ENCODE measurements around the gene CTXN1.

Gene CTXN1

DNA sequence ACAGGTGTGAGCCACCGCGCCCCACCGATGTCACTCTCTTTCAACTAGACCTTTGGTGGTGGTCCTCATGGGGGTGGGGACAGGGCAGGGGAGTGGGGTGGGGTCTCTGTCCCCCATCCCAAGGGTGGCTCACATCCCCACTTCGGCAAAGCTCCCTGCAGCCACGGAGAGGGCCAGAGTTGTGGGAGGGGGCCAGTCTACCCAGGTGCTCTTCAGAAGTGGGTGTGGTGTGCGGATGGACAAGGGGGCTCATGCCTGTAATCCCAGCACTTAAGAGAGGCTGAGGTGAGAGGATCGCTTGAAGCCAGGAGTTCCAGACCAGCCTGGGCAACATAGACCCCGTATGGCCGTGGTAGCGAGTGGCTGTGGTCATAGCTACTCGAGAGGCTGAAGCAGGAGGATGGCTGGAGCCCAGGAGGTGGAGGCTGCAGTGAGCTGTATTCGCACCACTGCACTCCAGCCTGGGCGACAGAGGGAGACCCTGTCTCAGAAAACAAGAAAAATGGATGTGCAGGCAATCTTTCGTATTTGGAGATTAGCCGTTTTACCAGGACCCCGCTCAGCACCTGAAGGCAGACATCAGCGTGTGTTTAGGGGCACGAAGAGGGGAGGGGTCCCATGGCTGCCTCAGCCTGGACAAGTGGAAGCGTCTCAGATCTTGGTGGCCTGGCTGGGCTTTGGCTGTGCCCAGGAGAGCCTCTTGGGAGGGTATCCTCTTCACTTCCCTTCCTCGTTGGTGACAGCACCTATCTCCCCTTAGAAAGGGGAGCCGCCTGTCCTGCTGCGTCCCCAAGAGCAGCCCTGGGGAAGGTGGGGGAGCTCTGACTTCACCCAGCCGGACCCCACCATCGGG, 10.5 kb downstream of the CTXN1 start:
- H3F3A ChIP-seq (ENCODE audit: low read depth): no peaks in the 10 kb centered on the region
- H2AFZ ChIP-seq (ENCODE audit: low read length): no peak overlapping the region
- no peak overlapping the region for H3K4me3 ChIP-seq (ENCODE audit: low read length, poor library complexity, severe bottlenecking)
- no peak overlapping the region for H3K9ac ChIP-seq (ENCODE audit: low read depth, low read length, poor library complexity, severe bottlenecking)
- no peaks in the 10 kb centered on the region for H3K9me3 ChIP-seq (ENCODE audit: insufficient read depth, low read depth, low read length)
- no peaks in the 10 kb centered on the region for H3K9me2 ChIP-seq (replicated peaks; ENCODE audit: low read depth, low read length)
- H3K79me2 ChIP-seq (ENCODE audit: insufficient read depth, low read length): no peaks in the 10 kb centered on the region
- TF ChIP-seq, protein P1, sequence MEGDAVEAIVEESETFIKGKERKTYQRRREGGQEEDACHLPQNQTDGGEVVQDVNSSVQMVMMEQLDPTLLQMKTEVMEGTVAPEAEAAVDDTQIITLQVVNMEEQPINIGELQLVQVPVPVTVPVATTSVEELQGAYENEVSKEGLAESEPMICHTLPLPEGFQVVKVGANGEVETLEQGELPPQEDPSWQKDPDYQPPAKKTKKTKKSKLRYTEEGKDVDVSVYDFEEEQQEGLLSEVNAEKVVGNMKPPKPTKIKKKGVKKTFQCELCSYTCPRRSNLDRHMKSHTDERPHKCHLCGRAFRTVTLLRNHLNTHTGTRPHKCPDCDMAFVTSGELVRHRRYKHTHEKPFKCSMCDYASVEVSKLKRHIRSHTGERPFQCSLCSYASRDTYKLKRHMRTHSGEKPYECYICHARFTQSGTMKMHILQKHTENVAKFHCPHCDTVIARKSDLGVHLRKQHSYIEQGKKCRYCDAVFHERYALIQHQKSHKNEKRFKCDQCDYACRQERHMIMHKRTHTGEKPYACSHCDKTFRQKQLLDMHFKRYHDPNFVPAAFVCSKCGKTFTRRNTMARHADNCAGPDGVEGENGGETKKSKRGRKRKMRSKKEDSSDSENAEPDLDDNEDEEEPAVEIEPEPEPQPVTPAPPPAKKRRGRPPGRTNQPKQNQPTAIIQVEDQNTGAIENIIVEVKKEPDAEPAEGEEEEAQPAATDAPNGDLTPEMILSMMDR (conservative IDR thresholded peaks at IDR 0.05; ENCODE audit: low read length): no peak
- no peak for TF ChIP-seq EZH2phosphoT487 (IDR thresholded peaks at IDR 0.05; ENCODE audit: borderline replicate concordance)
- peaks cover 5% of the 10 kb centered on the region for H3K4me1 ChIP-seq (ENCODE audit: insufficient read depth, low read length, poor library complexity, severe bottlenecking)
- H3K36me3 ChIP-seq (ENCODE audit: insufficient read depth, low read length): peaks cover 20% of the 10 kb centered on the region; the same call in 1 of the 2 replicates
- H3K27me3 ChIP-seq (ENCODE audit: insufficient read depth, low read length, poor library complexity, severe bottlenecking): no peaks in the 10 kb centered on the region
- no peaks in the 10 kb centered on the region for H4K20me1 ChIP-seq (ENCODE audit: insufficient read depth, low read length, poor library complexity, severe bottlenecking)
- H3K4me2 ChIP-seq (ENCODE audit: low read depth, low read length, poor library complexity, severe bottlenecking): no peak overlapping the region

DNA sequence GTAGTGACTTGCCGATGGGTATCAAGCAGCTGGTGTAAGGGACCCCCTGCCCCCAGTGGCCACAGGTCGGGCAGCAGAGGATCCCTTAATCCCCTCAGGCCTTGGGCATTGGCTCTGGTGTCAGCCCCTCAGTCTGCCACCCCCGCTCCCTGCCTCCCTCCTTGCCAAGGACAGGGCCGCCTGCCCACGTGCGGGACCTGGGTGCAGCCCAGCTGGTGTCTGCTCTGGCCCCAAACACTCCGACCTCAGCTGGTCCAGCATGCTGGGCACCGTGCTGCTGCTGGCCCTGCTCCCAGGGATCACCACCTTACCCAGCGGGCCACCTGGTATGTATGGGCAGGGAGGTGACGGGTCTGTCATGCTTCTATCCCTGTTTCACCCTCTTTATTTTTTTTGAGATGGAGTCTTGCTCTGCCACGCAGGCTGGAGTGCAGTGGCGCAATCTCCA, 11.3 kb downstream of the CTXN1 start, which contains the start of gene TGFBR3L:
TSS of gene TGFBR3L (plus strand) at position 233 of the 448 bp plus-strand sequence.
- Histone ChIP-seq H2AFZ (ENCODE audit: low read length) (no peak within 1 kb of the TSS), H4K20me1 (ENCODE audit: insufficient read depth, low read length, poor library complexity, severe bottlenecking) (no peaks in the 10 kb centered on the region), H3K27me3 (ENCODE audit: insufficient read depth, low read length, poor library complexity, severe bottlenecking) (no peaks in the 10 kb centered on the region), H3K9me3 (ENCODE audit: insufficient read depth, low read depth, low read length) (no peaks in the 10 kb centered on the region), H3K4me3 (ENCODE audit: low read length, poor library complexity, severe bottlenecking) (no peak within 1 kb of the TSS), H3K36me3 (ENCODE audit: insufficient read depth, low read length) (peaks cover 20% of the 10 kb centered on the region; the same call in 1 of the 2 replicates), H3K79me2 (ENCODE audit: insufficient read depth, low read length) (no peaks in the 10 kb centered on the region), H3K9me2 (replicated peaks; ENCODE audit: low read depth, low read length) (no peaks in the 10 kb centered on the region), H3K4me2 (ENCODE audit: low read depth, low read length, poor library complexity, severe bottlenecking) (no peak within 1 kb of the TSS), H3F3A (ENCODE audit: low read depth) (no peaks in the 10 kb centered on the region), H3K9ac (ENCODE audit: low read depth, low read length, poor library complexity, severe bottlenecking) (no peak within 1 kb of the TSS), H3K4me1 (ENCODE audit: insufficient read depth, low read length, poor library complexity, severe bottlenecking) (peaks cover 1% of the 10 kb centered on the region)
- TF ChIP-seq, protein P1 (conservative IDR thresholded peaks at IDR 0.05; ENCODE audit: low read length): no peak
- TF ChIP-seq EZH2phosphoT487 (IDR thresholded peaks at IDR 0.05; ENCODE audit: borderline replicate concordance): no peak

DNA sequence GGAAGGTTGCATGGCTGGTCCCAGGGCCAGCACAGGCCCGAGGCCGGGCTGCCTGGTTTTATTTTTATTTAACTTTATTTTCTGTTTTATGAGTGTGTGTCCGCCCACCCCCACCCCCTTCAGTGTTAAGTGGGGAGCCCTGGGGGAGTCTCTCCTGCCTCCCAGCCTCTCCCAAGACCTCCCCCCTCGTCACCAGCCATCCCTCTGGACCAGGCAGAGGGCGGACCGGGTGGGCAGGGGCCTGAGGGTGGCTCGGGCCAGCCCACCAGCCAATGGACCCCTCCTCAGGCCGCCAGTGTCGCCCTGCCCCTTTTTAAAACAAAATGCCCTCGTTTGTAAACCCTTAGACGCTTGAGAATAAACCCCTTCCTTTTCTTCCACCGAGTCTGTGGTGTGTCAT, 11.8 kb downstream of the CTXN1 start:
- H3K27me3 ChIP-seq (ENCODE audit: insufficient read depth, low read length, poor library complexity, severe bottlenecking): no peaks in the 10 kb centered on the region
- H3K9me3 ChIP-seq (ENCODE audit: insufficient read depth, low read depth, low read length): no peaks in the 10 kb centered on the region
- H3F3A ChIP-seq (ENCODE audit: low read depth): no peaks in the 10 kb centered on the region
- H3K4me2 ChIP-seq (ENCODE audit: low read depth, low read length, poor library complexity, severe bottlenecking): no peak overlapping the region
- no peaks in the 10 kb centered on the region for H3K79me2 ChIP-seq (ENCODE audit: insufficient read depth, low read length)
- TF ChIP-seq, protein P1 (conservative IDR thresholded peaks at IDR 0.05; ENCODE audit: low read length): no peak
- TF ChIP-seq EZH2phosphoT487 (IDR thresholded peaks at IDR 0.05; ENCODE audit: borderline replicate concordance): no peak
- H4K20me1 ChIP-seq (ENCODE audit: insufficient read depth, low read length, poor library complexity, severe bottlenecking): no peaks in the 10 kb centered on the region
- H3K9me2 ChIP-seq (replicated peaks; ENCODE audit: low read depth, low read length): no peaks in the 10 kb centered on the region
- H2AFZ ChIP-seq (ENCODE audit: low read length): no peak overlapping the region
- no peak overlapping the region for H3K4me3 ChIP-seq (ENCODE audit: low read length, poor library complexity, severe bottlenecking)
- no peaks in the 10 kb centered on the region for H3K4me1 ChIP-seq (ENCODE audit: insufficient read depth, low read length, poor library complexity, severe bottlenecking)
- no peak overlapping the region for H3K9ac ChIP-seq (ENCODE audit: low read depth, low read length, poor library complexity, severe bottlenecking)
- H3K36me3 ChIP-seq (ENCODE audit: insufficient read depth, low read length): peaks cover 20% of the 10 kb centered on the region; the same call in 1 of the 2 replicates

Data from Loucy (cell line).